Neutrophil (primary cell): ENCODE measurements around the gene ANTXR1.

Experiments
- H3K27ac ChIP-seq: fragments of 200-600 bp; sonication (generic); 2 replicates; pipeline ENCODE4 v1.5.1; 2016; ENCODE audit warnings: mild to moderate bottlenecking, moderate library complexity
- H3K27me3 ChIP-seq: fragments of 200-600 bp; sonication (generic); 2 replicates; pipeline ENCODE4 v1.6.0; 2016; ENCODE audit warnings: mild to moderate bottlenecking
- H3K36me3 ChIP-seq: fragments of 200-600 bp; sonication (generic); 2 replicates; pipeline ENCODE4 v1.5.1; 2017
- H3K4me1 ChIP-seq, 2 experiments: fragments of 200-600 bp in 1 of 2; sonication (generic) in 1 of 2; 1 replicate in 1 of 2; 2 replicates in 1 of 2; pipeline versions ENCODE4 v1.5.1 to v1.6.1; 2013 to 2016; ENCODE audit warnings: low read depth in 1 of 2, low read length in 1 of 2, mild to moderate bottlenecking in 1 of 2, moderate library complexity in 1 of 2; ENCODE audit not compliant: control insufficient read depth in 1 of 2, insufficient read depth in 1 of 2
- H3K4me3 ChIP-seq, 2 experiments: fragments of 200-600 bp in 1 of 2; sonication (generic) in 1 of 2; 1 replicate in 1 of 2; 2 replicates in 1 of 2; pipeline ENCODE4 v1.5.1; 2013 to 2016; ENCODE audit warnings: low read depth in 1 of 2, low read length in 1 of 2, mild to moderate bottlenecking in 1 of 2, moderate library complexity in 1 of 2
- H3K9me3 ChIP-seq: fragments of 200-600 bp; sonication (generic); 2 replicates; pipeline ENCODE4 v1.5.1; 2016
- TF ChIP-seq, protein P1 (sequence below): fragments of 200-600 bp; sonication (generic); IDR thresholded peaks from 2 replicates; pipeline ENCODE4 v1.5.1; 2016; ENCODE audit warnings: antibody characterized with exemption

The ANTXR1 gene

DNA sequence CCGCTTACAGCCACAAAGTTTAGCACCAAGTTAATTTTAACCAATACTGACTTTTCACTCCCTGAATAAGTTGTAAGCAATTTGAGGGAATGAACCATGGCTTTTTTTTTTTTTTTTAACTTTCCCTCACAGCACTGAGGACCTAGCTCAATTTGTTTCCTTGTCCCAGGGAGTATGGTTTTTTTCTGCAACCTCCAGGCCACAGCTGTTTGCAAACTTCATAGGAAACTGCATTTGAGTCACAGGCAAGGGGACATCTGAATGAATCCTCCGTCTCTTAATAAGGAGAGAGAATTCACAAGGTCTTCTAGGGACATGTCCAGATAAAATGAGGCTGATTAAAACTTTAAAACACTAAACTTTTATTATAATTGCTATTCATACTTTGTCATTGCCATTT is 192.5 kb downstream of the ANTXR1 start:
- Histone ChIP-seq H3K27ac (no peak overlapping the region), H3K4me3 (no peak overlapping the region), H3K4me1 (peaks cover 13 to 14% of the 10 kb centered on the region in 2 experiments), H3K27me3 (no peaks in the 10 kb centered on the region), H3K36me3 (no peaks in the 10 kb centered on the region), H3K9me3 (no peaks in the 10 kb centered on the region)
- TF ChIP-seq, protein P1, sequence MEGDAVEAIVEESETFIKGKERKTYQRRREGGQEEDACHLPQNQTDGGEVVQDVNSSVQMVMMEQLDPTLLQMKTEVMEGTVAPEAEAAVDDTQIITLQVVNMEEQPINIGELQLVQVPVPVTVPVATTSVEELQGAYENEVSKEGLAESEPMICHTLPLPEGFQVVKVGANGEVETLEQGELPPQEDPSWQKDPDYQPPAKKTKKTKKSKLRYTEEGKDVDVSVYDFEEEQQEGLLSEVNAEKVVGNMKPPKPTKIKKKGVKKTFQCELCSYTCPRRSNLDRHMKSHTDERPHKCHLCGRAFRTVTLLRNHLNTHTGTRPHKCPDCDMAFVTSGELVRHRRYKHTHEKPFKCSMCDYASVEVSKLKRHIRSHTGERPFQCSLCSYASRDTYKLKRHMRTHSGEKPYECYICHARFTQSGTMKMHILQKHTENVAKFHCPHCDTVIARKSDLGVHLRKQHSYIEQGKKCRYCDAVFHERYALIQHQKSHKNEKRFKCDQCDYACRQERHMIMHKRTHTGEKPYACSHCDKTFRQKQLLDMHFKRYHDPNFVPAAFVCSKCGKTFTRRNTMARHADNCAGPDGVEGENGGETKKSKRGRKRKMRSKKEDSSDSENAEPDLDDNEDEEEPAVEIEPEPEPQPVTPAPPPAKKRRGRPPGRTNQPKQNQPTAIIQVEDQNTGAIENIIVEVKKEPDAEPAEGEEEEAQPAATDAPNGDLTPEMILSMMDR, result no peak

GRCh38 chr2:69208023-69208595 is 195.1 kb downstream of the ANTXR1 start:
- H3K27ac ChIP-seq, result no peak overlapping the region
- H3K9me3 ChIP-seq, result no peaks in the 10 kb centered on the region
- H3K4me1 ChIP-seq, result peaks cover 6 to 9% of the 10 kb centered on the region in 2 experiments
- no peaks in the 10 kb centered on the region for H3K27me3 ChIP-seq
- H3K36me3 ChIP-seq, result no peaks in the 10 kb centered on the region
- no peak overlapping the region for H3K4me3 ChIP-seq
- TF ChIP-seq, protein P1, result no peak

DNA sequence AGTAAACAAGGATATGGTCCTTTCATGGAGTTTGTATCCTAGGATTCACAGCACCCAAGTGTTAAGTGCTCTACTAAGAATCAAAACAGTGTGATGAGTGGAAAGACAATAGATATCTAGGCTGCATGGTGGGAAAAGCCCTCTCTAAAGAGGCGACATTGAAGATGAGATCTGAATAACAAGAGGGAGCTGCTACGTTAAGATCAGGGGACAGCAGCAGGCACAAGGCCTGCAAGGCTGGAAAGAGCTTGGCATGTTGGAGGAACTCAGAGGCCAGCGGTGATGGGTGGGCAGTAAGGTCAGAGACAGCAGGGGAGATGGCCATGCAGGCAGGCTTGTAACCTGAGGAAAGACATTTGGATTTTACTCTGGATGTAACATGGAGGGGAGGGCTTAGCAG is 196.5 kb downstream of the ANTXR1 start:
- Histone ChIP-seq H3K9me3 (no peaks in the 10 kb centered on the region), H3K4me1 (no peaks in the 10 kb centered on the region), H3K36me3 (no peaks in the 10 kb centered on the region), H3K27ac (no peak overlapping the region), H3K27me3 (no peaks in the 10 kb centered on the region), H3K4me3 (no peak overlapping the region)
- TF ChIP-seq, protein P1, result no peak

- no peak overlapping the region for H3K4me3 ChIP-seq
- H3K4me1 ChIP-seq, result no peaks in the 10 kb centered on the region
- no peak overlapping the region for H3K27ac ChIP-seq
- H3K36me3 ChIP-seq, result no peaks in the 10 kb centered on the region
- TF ChIP-seq, protein P1, result no peak
- H3K27me3 ChIP-seq, result no peaks in the 10 kb centered on the region
- no peaks in the 10 kb centered on the region for H3K9me3 ChIP-seq
Measured at GRCh38 chr2:69210385-69210784, 197.4 kb downstream of the ANTXR1 start.

DNA sequence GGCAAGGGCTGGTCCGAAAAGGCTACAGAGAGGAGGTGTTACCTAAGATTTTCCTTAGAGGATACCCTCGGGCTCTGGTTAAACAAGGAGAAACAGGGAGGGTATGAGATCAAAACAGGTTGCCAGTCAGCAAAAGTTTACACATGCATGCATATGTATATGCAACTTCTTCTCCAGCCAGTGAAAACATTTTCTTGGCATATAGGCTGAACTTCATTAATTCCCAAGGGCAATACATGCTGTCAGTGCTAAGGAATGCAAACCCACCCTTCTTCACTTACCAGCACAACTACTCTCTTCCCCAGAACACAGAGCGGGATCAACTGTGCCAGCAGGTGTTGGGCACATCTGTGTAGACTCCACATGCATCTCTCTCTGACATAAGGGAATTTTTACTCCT is 198.1 kb downstream of the ANTXR1 start:
- TF ChIP-seq, protein P1, result no peak
- Histone ChIP-seq H3K27ac (no peak overlapping the region), H3K27me3 (no peaks in the 10 kb centered on the region), H3K4me1 (no peaks in the 10 kb centered on the region), H3K9me3 (no peaks in the 10 kb centered on the region), H3K36me3 (no peaks in the 10 kb centered on the region), H3K4me3 (no peak overlapping the region)

- Histone ChIP-seq H3K4me3 (no peak overlapping the region), H3K27me3 (no peaks in the 10 kb centered on the region), H3K9me3 (no peaks in the 10 kb centered on the region), H3K4me1 (no peaks in the 10 kb centered on the region), H3K36me3 (no peaks in the 10 kb centered on the region), H3K27ac (no peak overlapping the region)
- TF ChIP-seq, protein P1, result no peak
Measured at GRCh38 chr2:69211686-69212085, 198.7 kb downstream of the ANTXR1 start.
